HG02763 (cell line): Measurements from ENCODE around the gene PROSER3.
"Not testable (repeated sequence)": the region's sequence is repeated elsewhere in the genome, so short reads cannot be mapped to it uniquely, and the experiment has no call there.

Source experiments
- ATAC-seq: cut with Tn5 transposase; IDR thresholded peaks from one replicate; pipeline ENCODE4 v1.9.1; 2021; ENCODE audit warnings: mild to moderate bottlenecking, moderate library complexity; ENCODE audit not compliant: unreplicated experiment

PROSER3 gene

GRCh38 chr19:35753634-35754369 is 4.2 kb upstream of the PROSER3 start:
- ATAC-seq, result no peak

DNA sequence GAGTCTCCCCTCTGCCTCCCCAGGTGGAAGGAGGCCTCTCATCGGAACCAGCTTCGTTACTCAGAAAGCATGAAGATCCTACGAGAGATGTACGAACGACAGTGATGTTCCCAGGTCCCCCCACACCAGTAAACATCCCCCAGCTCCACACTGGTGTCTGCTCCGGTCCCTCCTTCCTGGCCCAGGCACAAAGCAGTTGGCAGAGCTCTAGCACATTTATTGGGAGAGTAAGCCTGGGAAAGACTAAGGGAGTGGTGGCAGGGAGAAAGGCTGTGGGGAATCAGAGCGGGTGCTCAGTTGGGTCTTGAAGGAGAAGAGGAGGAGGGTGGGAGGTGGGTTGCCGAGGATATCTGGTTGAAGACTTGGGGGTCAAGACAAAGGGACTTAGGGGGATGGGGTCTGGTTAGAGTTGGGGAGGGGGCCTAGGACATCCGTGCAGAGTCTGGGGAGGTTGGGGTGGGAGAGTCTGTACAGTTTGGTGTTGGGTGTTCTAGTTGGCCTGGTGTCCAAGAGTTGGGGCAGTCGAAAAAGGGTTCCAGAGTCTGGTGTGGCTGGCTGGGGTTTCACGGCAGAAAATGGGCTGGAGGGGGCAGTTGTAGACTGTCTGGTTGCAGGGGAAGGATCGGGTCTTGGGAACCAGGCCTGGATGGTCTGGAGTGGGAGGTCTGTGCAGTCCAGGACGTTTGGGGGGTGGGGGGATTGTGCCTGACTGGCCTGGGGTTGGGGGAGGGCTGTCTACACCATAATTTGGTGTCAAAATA is 3.4 kb upstream of the PROSER3 start:
- ATAC-seq, result no peak

GRCh38 chr19:35755131-35755549 is 2.8 kb upstream of the PROSER3 start:
- ATAC-seq, result no peak

DNA sequence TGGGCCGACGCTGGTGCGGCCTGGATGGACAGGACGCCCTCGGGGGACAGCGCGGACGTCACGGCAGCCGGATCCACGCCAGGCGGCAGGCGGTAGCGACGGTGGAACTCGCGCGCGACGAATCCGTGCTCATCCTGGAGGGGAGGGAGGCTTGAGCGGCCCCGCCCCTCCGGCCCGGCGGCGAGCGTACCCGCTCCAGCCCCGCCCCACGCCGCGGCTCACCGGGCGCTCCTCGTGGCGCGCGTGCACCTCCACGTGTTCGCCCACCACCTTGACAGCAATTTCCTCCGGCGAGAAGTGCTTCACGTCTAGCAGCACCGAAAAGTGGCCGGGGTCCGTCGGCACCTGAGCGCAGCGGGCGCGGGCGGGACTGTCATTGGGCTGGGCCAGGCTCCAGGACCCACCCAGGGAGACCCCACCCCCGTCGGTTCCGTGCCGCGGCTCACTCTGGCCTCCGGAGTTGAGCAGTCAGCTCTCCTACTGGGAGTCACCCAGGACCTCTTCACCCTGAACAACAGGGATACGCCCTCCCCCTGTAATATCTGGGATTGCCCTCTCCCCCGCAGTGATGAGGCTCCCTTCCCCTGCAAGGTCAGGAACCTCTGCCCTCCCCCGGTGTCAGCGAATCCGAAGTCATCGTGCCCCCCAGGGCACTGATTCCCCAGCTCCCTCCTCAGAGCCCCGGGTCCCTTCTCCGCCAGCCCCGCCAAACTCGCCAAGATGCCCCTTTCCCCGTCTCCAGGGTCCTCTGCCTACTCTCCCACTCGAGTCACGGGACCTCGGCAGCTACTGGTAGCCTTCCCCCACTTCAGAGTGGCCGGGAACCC is 2.2 kb upstream of the PROSER3 start:
- ATAC-seq, result no peak

DNA sequence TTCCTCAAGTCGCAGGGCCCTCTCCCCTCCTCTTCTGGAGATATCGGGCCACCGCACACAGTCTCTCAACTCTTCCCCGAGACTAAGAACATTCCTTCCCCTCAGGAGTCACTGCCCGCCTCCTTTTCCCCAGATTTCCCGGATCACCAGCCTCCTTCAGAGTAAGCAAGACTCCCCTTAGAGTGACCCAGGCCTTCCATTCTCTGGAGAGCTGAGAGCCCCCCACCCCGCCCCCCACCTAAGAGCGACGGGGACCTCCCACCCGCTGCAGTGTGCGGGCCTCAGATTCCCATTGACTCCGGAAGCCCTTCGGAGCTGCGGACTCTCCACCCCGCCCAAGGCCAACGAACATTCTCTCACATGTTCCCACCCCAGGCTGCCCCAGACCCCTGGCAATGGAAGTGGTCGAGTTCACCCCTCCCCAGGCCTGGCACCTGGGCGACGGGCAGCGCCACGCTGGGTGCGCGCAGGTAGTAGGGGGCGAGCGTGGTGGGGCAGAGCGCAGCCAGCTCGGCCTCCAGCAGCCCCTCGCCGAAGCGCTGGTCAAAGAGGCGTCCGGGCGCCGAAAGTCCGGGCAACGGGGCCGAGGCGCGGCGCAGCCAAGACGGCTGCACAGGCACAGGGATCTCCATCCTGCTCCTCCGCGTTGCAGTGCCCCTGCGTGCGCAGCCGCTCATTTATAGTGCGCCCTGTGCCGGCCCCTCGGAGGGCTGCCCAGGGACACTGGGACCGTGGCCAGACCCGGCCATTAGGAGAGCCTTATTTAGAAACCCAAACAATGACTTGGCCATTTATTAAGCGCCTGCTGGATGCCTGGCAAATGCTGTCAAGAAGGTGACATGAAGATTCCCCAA is 1.4 kb upstream of the PROSER3 start, which contains the start of gene HSPB6:
TSS of gene HSPB6 (minus strand) at position 653 of the 854 bp plus-strand sequence. CDS start at position 632, 21 bp downstream.
- no peak for ATAC-seq

GRCh38 chr19:35757231-35757748 is 686 bp upstream of the PROSER3 start:
- no peak for ATAC-seq

GRCh38 chr19:35759697-35760096 is 1.7 kb downstream of the PROSER3 start:
- ATAC-seq, result no peak

DNA sequence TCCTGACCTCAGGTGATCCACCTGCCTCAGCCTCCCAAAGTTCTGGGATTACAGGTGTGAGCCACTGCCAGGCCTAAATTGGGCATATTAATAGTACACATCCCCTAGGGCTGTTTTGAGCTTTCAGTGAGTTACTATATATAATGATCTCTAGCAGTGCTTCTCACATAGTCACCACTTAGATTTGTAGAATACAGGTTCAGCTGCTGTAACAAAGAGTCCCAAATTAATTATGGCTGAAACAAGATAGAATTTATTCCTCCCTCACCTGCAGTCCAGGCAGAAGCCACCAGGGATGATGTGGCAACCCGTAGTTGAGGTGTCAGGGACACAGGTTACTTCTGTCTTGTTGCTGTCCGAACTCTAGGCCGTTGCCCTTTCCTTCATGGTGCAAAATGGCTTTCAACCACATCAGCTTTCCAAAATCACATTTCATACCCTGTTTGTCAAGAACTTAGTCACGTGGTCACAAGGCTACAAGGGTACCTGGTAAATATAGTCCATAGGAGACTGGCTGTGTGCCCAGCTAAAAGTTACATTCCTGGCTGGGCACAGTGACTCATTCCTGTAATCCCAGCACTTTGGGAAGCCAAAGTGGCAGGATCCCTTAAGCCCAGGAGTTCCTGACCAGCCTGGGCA is 2.9 kb downstream of the PROSER3 start:
- ATAC-seq, result no peak

DNA sequence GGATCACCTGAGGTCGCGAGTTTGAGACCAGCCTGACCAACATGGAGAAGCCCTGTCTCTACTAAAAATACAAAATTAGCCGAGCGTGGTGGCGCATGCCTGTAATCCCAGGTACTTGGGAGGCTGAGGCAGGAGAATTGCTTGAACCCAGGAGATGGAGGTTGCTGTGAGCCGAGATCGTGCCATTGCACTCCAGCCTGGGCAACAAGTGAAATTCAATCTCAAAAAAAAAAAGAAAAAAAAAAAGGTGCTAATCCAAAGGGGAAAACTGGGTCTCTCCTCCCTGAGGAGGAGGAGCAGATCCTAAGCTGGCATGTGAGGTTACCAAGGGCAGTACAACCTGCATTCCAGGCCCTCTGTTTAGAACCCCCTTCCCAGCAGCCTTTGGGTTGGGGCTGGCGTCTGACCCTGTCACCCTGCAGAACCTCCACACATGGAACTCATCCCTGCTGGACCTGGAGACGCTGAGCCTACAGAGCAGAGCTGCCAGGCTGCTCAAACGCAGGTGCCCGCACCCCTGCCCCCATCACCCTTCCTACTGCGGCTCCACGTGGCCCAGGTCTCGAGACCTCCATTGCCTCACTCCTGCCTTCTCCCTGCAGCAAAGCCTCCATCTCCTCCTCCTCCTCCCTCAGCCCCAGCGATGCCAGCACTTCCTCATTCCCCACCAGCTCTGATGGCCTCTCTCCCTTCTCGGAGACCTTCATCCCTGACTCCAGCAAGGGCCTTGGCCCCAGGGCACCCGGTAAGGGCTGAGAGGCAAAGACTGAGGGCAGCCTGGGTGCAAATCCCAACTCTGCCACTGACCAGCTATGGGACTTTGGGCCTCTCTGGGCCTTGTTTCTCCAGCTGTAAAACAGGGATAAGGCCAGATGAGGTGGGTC is 6.7 kb downstream of the PROSER3 start:
- no peak for ATAC-seq

GRCh38 chr19:35766571-35767104 is 8.7 kb downstream of the PROSER3 start:
- ATAC-seq, result no peak

- ATAC-seq, result no peak
Observed at GRCh38 chr19:35767288-35768081, 9.5 kb downstream of the PROSER3 start.

GRCh38 chr19:35768082-35768421 is 10.1 kb downstream of the PROSER3 start:
- ATAC-seq, result no peak

DNA sequence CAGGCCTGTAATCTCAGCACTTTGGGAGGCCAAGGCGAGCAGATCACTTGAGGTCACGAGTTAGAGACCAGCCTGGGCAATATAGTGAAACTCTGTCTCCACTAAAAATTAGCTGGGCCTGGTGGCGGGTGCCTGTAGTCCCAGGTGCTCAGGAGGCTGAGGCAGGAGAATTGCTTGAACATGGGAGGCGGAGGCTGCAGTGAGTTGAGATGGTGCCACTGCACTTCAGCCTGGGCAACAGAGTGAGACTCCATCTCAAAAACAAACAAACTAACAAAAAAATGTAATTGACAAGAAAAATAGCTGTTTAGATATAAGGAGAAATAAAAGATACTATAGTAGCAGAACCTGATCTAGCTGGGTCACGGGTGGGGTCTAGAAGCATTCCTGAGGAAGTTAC is 14.4 kb downstream of the PROSER3 start:
- not testable (repeated sequence) for ATAC-seq

- no peak for ATAC-seq
Observed at GRCh38 chr19:35773020-35773806, 15.2 kb downstream of the PROSER3 start.

DNA sequence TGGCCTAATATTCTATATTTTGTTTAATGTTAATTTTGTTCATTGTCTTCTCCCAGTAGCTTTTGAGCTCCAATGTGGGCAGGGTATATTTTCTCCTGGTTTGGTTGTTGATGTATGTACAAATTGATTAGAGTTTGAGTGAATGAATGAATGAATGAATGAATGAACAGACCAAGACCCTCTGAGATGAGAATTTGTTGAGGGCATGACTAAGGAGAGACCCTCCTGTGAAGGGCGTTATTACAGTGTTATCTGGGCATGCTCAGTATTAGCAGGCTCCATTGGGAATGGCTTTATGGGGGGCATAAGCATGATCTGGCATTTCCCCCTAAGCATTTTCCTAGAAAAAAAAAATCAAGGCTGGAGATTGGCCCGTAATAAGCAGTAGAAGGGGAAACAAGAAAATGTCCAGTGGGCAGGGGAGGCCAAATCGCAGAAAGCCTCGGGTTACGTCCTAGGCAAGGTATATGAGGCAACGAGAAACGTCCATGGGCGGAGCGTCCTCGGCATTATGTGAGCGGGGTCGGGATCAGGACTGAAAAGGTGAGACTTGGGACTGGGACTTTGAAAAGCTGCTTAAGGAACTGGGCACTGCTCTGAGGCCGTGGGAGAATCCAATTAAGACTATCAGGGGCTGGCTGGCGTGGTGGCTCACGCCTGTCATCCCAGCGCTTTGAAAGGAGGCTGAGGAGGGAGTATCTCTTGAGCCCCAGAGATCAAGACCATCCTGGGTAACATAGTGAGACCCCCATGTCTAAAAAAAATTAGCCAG is 16.5 kb downstream of the PROSER3 start:
- ATAC-seq, result no peak

DNA sequence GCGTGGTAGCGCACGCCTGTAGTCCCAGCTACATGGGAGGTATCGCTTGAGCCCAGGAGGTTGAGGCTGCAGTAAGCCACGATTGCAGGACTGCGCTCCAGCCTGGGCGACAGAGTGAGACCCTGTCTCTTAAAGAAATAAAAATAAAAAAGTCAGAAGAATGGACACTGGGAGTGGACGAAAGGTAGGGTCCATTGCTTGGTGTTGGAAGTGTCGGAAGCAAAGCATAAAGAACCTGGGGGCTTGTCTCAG is 17.0 kb downstream of the PROSER3 start:
- ATAC-seq, result no peak
